Activated T-cell treated with anti-CD3 and anti-CD28 coated beads for 24 hours (primary cell): Measurements from ENCODE around the gene ADARB1.
"Not testable (repeated sequence)": the region's sequence is repeated elsewhere in the genome, so short reads cannot be mapped to it uniquely, and the experiment has no call there.

Experiments used
- DNase-seq: peaks from one replicate; pipeline ENCODE4 v3.0.0-alpha.2; 2020; ENCODE audit warnings: low read depth

ADARB1 gene

GRCh38 chr21:45117314-45117713 lies 42.9 kb downstream of the ADARB1 start:
- no peak for DNase-seq

- no peak for DNase-seq
Observed at GRCh38 chr21:45118099-45118498, 43.7 kb downstream of the ADARB1 start.

DNA sequence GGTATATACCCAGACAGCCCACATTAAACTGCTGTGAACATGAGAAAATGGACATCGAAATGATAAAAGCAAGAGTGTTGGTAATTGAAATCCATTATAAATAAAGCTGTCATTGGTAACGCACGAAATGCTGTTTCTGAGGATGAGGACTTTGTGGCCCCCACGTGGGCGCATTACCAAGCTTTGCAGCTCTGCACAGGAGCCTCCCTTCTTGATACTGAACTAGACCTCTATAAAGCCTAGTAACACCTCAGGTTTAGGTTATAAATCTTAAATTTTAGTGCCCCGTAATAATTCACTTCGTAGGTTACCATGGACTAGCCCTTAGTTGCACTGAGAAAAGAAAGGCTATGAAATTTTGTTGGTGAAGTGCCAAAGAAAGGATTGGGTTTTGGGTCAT lies 45.4 kb downstream of the ADARB1 start:
- DNase-seq, result no peak

- DNase-seq, result no peak
Observed at GRCh38 chr21:45120975-45121374, 46.6 kb downstream of the ADARB1 start.

- no peak for DNase-seq
Observed at GRCh38 chr21:45122030-45122429, 47.6 kb downstream of the ADARB1 start.

DNA sequence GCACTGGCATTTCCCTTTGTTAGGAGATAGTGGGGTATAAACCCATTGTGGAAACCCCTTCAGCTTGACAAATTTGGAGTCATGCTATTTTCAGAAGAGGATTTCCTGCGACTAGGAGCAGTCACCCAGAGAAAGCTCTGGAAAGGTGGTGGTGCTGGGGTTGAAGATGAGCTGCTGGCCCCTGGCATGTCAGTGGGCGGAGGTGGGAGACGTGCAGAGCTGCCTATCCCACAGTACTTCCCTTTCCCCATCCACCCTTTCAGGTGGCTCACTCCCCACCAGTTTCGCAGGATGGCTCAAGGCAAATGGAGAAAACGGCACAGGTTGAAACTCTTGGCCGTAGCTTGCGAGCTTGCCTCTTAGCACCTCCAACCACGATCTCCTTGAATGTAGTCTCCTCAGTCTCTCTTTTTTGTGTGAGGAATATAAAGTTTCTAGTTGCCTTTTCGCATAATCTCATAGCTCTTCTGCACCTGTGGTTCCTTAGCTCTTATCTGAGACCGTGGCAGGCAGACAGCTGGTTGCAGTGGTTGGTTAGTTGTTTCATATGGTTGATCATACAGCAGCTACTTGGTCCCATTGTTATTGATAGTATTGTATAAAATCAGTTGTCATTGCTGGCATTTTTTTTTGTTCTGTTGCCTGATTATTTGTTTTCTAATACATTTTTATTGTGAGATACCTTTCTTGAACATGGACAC lies 48.2 kb downstream of the ADARB1 start:
- no peak for DNase-seq

- DNase-seq, result no peak
Observed at GRCh38 chr21:45123440-45123839, 49.1 kb downstream of the ADARB1 start.

GRCh38 chr21:45124596-45124995 lies 50.2 kb downstream of the ADARB1 start:
- no peak for DNase-seq

DNA sequence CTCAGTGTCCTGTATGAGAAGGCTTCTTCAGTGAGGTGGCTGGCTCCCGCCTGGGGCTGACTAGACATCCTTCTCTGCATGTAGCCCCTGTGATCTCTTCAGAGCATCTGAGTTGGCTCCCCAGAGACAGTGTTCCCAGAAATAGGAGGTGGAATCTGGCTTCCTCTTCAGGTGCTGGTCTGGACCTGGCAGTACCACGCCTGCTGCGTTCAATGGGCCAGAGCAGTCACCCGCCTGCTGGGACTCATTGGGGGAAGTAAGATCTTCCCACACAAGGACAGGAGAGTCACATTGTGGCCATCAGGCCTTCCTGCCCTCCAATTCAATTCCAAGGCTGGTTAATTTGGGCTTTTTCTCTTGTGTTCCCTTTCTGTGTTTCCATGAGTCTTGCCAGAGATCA lies 51.0 kb downstream of the ADARB1 start:
- DNase-seq, result no peak

GRCh38 chr21:45126204-45126626 lies 51.8 kb downstream of the ADARB1 start:
- no peak for DNase-seq

DNA sequence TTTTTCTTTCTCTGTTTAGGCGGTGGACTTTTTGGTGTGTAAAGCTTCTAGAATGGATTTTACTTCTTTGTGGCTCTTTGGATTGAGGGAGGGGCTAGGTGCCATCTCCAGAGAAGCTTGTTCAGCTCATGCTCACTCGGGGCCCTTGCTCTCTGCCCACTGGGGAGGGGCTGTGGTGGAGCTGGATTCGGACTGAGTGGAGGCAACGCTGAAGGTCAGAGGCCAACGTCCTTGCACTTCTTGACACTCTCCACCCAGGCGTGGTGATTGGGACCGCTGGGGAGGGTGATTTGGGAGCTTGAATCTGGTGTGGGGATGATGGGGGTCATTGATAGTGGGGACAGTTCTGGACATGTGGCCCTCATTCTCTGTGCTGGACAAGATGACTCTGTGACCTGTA lies 52.6 kb downstream of the ADARB1 start:
- DNase-seq, result no peak

GRCh38 chr21:45127937-45128336 lies 53.6 kb downstream of the ADARB1 start:
- DNase-seq, result no peak

DNA sequence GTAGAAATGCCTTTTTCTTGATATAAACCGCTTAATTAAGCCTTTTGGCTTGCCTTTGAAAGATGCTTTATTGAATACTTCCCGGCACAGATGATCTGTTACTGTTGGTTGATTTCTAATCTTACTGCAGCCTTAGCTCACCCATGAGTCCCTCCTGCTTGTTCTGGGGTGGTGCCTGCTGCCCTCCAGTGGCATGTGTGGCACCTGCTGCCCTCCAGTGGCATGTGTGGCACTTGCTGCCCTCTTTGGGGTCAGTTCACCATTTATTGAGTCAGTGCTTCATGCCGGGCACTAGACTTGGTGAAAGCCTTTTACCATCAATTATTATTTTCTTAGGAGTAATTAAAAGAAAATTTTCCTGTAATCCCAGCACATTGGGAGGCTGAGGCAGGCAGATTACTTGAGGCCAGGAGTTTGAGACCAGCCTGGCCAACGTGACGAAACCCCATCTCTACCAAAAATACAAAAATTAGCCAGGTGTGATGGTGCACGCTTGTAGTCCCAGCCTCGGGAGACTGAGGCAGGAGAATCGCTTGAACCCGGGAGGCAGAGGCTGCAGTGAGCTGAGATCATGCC lies 54.3 kb downstream of the ADARB1 start:
- peak; percentile 61 for DNase-seq

GRCh38 chr21:45129189-45129923 lies 55.0 kb downstream of the ADARB1 start:
- no peak for DNase-seq

- DNase-seq, result no peak
Observed at GRCh38 chr21:45130324-45130774, 56.0 kb downstream of the ADARB1 start.

GRCh38 chr21:45131537-45131999 lies 57.2 kb downstream of the ADARB1 start:
- DNase-seq, result no peak

- no peak for DNase-seq
Observed at GRCh38 chr21:45132841-45133573, 58.6 kb downstream of the ADARB1 start.

- not testable (repeated sequence) for DNase-seq
Observed at GRCh38 chr21:45133574-45134278, 59.3 kb downstream of the ADARB1 start.

DNA sequence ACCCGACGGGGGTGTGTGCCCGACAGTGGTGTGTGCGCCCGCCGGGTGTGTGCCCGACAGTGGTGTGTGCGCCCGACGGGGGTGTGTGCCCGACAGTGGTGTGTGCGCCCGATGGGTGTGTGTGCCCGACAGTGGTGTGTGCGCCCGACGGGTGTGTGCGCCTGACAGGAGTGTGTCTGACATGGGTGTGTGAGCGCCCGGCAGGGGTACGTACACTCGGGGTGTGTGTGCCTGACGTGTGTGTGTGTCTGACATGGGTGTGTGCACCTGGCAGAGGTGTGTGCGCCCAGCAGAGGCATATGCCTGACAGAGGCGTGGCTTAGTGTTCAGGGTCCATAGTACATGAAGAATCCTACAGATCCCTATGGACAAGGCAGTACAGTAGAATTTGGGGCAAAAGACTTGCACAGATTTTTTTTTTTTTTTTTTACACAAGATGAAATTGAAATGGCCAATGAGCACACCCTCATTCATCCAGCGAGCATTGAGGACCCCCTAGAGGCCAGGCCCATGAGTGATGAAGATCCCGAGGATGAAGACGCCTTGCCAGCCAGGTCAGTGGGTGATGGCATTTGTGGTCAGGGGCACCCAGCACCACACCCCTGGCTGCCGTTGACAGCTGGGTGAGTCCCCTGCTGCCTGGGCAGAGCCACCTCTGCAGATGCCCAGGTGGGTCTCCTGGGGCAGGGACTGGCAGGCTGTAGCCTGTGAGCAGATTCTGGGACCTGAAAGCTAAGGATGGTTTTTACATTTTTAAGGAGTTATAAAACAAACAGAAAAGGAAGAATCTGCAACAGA lies 60.1 kb downstream of the ADARB1 start:
- no peak for DNase-seq

DNA sequence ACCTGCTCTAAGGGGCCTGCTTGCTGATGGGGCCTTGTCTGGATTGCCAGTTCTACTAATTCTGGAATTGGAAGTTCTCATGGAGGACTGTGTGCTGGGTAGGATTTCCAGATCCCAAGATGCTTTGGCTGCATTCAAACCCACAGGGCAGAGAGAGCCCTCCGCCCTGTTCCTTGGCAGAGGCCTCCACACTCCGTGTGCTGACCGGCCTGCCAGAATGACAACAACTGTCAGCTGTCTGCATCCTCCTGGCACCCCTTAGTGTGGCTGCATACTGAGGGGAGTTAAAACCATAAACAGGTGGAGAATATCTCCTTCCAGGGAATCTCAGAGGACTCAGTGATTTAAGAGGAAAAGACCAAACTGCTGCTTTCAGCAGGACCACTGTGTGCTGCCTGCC lies 60.7 kb downstream of the ADARB1 start:
- DNase-seq, result no peak

DNA sequence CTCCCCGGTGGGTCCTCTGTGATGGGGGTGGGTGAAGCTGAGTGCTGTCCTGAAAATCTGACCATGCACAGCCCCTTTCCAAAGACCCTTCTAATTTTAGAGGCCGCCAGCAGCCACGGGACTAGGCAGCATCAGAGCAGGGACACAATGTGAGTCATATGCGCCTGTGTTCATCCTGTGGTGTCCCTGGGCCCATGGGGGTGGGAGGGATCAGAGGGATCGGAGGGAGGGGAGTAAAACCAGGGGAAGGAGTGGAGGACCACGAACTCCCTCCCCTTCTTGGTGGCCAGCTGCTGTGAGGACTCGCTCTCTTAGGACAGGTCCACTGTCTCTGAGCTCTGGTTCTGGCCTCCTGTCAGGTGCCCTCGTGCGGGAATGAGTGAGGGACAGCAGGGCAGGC lies 61.5 kb downstream of the ADARB1 start:
- DNase-seq, result no peak
